OCI-LY3 (cell line): ENCODE measurements around the gene TRDN.

Experiments
- H2AFZ ChIP-seq: fragments of 200-600, 300-600 bp; shearing (Covaris generic); 2 replicates; pipeline ENCODE4 v1.6.0; 2014; ENCODE audit warnings: antibody characterized with exemption, low read depth, low read length
- H3K27ac ChIP-seq: fragments of 200-600, 300-600 bp; sonication (generic); 2 replicates; pipeline ENCODE4 v1.5.1; 2014; ENCODE audit warnings: mild to moderate bottlenecking, low read length, moderate library complexity, mixed read lengths
- H3K27me3 ChIP-seq: fragments of 200-600, 300-600 bp; sonication (generic); 2 replicates; pipeline ENCODE4 v1.6.1; 2014; ENCODE audit warnings: low read depth, low read length, mixed read lengths
- H3K36me3 ChIP-seq: fragments of 200-600, 300-600 bp; sonication (generic); replicated peaks from 2 replicates; pipeline ENCODE3; 2014; ENCODE audit warnings: low read depth, low read length, mixed read lengths
- H3K4me1 ChIP-seq: fragments of 300-600, 200-600 bp; sonication (generic); 2 replicates; pipeline ENCODE4 v1.6.1; 2014; ENCODE audit warnings: low read length, mixed read lengths
- H3K4me2 ChIP-seq: fragments of 200-600, 300-600 bp; sonication (generic); 2 replicates; pipeline ENCODE4 v1.6.1; 2014; ENCODE audit warnings: low read length, mixed read lengths
- H3K4me3 ChIP-seq: fragments of 300-600, 200-600 bp; sonication (generic); 2 replicates; pipeline ENCODE4 v1.5.1; 2014; ENCODE audit warnings: antibody characterized with exemption, mild to moderate bottlenecking, low read length, moderate library complexity
- H3K79me2 ChIP-seq: fragments of 300-600, 200-600 bp; shearing (Covaris generic); 2 replicates; pipeline ENCODE4 v1.6.1; 2014; ENCODE audit warnings: mild to moderate bottlenecking, low read length, mixed read lengths
- H3K9ac ChIP-seq: fragments of 300-600, 200-600 bp; shearing (Covaris generic); 2 replicates; pipeline ENCODE4 v1.6.0; 2014; ENCODE audit warnings: mild to moderate bottlenecking, low read length, moderate library complexity
- H3K9me3 ChIP-seq: fragments of 200-600, 300-600 bp; shearing (Covaris generic); 2 replicates; pipeline ENCODE4 v1.6.1; 2014; ENCODE audit warnings: low read length, mixed read lengths; ENCODE audit not compliant: insufficient read depth
- H4K20me1 ChIP-seq: fragments of 200-600, 300-600 bp; sonication (generic); 2 replicates; pipeline ENCODE4 v1.6.1; 2016; ENCODE audit warnings: low read length, mixed read lengths; ENCODE audit not compliant: insufficient read depth
- EZH2phosphoT487 ChIP-seq: fragments of 200-600 bp; shearing (Covaris generic); IDR thresholded peaks from 2 replicates; pipeline ENCODE4 v1.6.1; 2018; ENCODE audit warnings: antibody characterized with exemption, mixed run types, low read depth
- TF ChIP-seq, protein P1 (sequence below): fragments of 200-600, 300-600 bp; sonication (generic); IDR thresholded peaks from 2 replicates; pipeline ENCODE4 v1.5.1; 2014; ENCODE audit warnings: antibody characterized with exemption, low read length, low read depth

TRDN gene

DNA sequence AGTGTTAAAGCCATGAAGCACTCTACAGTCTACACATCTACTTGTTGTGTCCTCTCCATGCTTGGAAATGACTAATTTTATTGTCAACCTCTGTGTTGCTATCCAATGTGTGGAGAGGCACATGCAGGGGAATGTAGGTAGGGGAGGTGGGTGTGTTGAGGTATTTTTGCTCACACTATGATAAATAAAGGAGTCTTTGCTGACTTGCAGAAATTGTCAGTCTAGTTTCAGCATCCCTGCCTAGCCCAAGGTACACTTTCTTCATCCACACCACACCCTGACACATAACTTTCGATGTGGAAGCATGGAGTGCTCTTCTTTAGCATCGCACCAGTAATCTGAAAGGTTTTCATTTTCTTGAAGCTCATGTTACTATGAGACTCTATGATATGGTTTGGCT lies 264.0 kb downstream of the TRDN start:
- H3K9me3 ChIP-seq = no peaks in the 10 kb centered on the region
- no peak for TF ChIP-seq EZH2phosphoT487
- TF ChIP-seq, protein P1, sequence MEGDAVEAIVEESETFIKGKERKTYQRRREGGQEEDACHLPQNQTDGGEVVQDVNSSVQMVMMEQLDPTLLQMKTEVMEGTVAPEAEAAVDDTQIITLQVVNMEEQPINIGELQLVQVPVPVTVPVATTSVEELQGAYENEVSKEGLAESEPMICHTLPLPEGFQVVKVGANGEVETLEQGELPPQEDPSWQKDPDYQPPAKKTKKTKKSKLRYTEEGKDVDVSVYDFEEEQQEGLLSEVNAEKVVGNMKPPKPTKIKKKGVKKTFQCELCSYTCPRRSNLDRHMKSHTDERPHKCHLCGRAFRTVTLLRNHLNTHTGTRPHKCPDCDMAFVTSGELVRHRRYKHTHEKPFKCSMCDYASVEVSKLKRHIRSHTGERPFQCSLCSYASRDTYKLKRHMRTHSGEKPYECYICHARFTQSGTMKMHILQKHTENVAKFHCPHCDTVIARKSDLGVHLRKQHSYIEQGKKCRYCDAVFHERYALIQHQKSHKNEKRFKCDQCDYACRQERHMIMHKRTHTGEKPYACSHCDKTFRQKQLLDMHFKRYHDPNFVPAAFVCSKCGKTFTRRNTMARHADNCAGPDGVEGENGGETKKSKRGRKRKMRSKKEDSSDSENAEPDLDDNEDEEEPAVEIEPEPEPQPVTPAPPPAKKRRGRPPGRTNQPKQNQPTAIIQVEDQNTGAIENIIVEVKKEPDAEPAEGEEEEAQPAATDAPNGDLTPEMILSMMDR = no peak
- no peaks in the 10 kb centered on the region for H3K4me1 ChIP-seq
- H3K79me2 ChIP-seq = no peaks in the 10 kb centered on the region
- no peak overlapping the region for H2AFZ ChIP-seq
- H3K27me3 ChIP-seq = no peaks in the 10 kb centered on the region
- no peak overlapping the region for H3K27ac ChIP-seq
- no peaks in the 10 kb centered on the region for H3K36me3 ChIP-seq
- H4K20me1 ChIP-seq = no peaks in the 10 kb centered on the region
- H3K4me3 ChIP-seq = no peak overlapping the region
- no peak overlapping the region for H3K9ac ChIP-seq
- no peak overlapping the region for H3K4me2 ChIP-seq

DNA sequence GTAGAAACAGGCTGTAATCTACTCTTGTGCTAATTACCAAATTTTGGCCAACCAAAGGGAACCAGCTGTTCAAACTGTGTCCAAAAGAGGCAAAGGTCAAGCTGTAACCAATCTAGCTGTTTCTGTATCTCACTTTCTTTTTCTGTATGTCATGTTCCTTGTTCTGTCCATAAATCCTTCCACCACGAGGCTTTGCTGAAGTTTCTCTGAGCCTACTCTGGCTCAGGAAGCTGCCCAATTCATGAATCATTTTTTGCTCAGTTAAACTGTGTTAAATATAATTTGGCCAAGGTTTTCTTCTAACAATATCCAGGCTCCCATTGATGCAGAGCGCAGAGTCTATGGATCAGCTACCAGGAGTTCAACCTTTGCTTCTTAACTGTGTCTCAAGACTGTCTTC lies 272.8 kb downstream of the TRDN start:
- Histone ChIP-seq H3K27me3 (no peaks in the 10 kb centered on the region), H3K4me1 (no peaks in the 10 kb centered on the region), H2AFZ (no peak overlapping the region), H3K4me2 (no peak overlapping the region), H3K9me3 (no peaks in the 10 kb centered on the region), H4K20me1 (no peaks in the 10 kb centered on the region), H3K9ac (no peak overlapping the region), H3K4me3 (no peak overlapping the region), H3K36me3 (no peaks in the 10 kb centered on the region), H3K79me2 (no peaks in the 10 kb centered on the region), H3K27ac (no peak overlapping the region)
- TF ChIP-seq, protein P1 = no peak
- no peak for TF ChIP-seq EZH2phosphoT487

DNA sequence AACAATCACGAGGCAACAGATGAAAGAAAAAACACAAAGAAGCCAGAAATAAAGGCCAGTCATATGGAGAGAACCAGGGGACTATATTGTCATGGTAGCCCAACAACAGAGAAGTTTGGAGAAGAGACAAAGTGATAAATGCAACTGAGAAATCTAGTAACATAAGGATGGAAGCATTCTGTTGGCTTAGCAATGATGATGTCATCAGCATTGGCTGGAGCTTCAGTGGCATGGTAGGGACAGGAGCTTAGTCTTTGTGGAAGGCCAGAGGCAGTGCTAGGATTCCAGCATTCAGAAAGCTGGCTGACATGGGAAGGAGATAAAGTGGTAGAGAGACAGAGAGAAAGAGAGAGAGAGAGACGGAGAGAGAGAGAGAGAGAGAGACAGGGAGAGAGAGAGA lies 276.4 kb downstream of the TRDN start:
- H3K9ac ChIP-seq = no peak overlapping the region
- H4K20me1 ChIP-seq = no peaks in the 10 kb centered on the region
- no peaks in the 10 kb centered on the region for H3K36me3 ChIP-seq
- TF ChIP-seq EZH2phosphoT487 = no peak
- TF ChIP-seq, protein P1 = no peak
- H3K4me2 ChIP-seq = no peak overlapping the region
- H3K27ac ChIP-seq = no peak overlapping the region
- no peaks in the 10 kb centered on the region for H3K4me1 ChIP-seq
- no peaks in the 10 kb centered on the region for H3K27me3 ChIP-seq
- no peaks in the 10 kb centered on the region for H3K9me3 ChIP-seq
- no peaks in the 10 kb centered on the region for H3K79me2 ChIP-seq
- no peak overlapping the region for H2AFZ ChIP-seq
- no peak overlapping the region for H3K4me3 ChIP-seq

DNA sequence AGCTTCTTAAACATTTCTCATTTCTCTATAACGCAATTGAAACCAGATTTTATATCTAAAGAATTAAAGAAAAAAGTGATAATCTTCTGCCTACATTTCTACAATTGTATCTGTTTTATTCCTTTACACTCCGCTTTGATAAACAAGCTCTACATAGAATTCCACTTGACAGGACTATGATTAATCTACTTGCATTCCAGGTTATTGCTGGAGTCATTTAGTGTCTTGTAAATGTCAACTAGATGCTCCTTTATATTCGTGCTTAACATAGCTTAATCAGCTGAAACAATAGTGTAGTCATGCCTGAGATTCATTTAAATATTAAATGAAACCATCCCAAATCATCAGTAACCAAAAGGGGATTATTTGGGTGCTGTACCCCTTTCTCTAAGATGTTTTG lies 284.0 kb downstream of the TRDN start:
- Histone ChIP-seq H3K4me3 (no peak overlapping the region), H3K4me1 (no peaks in the 10 kb centered on the region), H3K36me3 (no peaks in the 10 kb centered on the region), H4K20me1 (no peaks in the 10 kb centered on the region), H3K79me2 (no peaks in the 10 kb centered on the region), H3K9ac (no peak overlapping the region), H2AFZ (no peak overlapping the region), H3K27me3 (no peaks in the 10 kb centered on the region), H3K27ac (no peak overlapping the region), H3K4me2 (no peak overlapping the region), H3K9me3 (no peaks in the 10 kb centered on the region)
- TF ChIP-seq EZH2phosphoT487 = no peak
- TF ChIP-seq, protein P1 = no peak
